ENCODE data around the gene RNF212B.
"Not testable (repeated sequence)": the region's sequence is repeated elsewhere in the genome, so short reads cannot be mapped to it uniquely, and the experiment has no call there.

Gene RNF212B

GRCh38 chr14:23243066-23243465 is 5.3 kb downstream of the RNF212B start:
- DNase-seq, result no peak

GRCh38 chr14:23245282-23245681 is 7.5 kb downstream of the RNF212B start:
- DNase-seq, result no peak

GRCh38 chr14:23248601-23249000 is 10.9 kb downstream of the RNF212B start:
- no peak for DNase-seq

- DNase-seq, result no peak
Observed at GRCh38 chr14:23249824-23250223, 12.1 kb downstream of the RNF212B start.

GRCh38 chr14:23252006-23252405 is 14.3 kb downstream of the RNF212B start:
- no peak for DNase-seq

GRCh38 chr14:23252420-23253333 is 14.9 kb downstream of the RNF212B start:
- DNase-seq, result no peak

- DNase-seq, result no peak
Observed at GRCh38 chr14:23258256-23258655, 20.5 kb downstream of the RNF212B start.

GRCh38 chr14:23259426-23259825 is 21.7 kb downstream of the RNF212B start:
- no peak for DNase-seq

- not testable (repeated sequence) for DNase-seq
Observed at GRCh38 chr14:23260849-23261248, 23.1 kb downstream of the RNF212B start.

GRCh38 chr14:23269193-23269592 is 31.5 kb downstream of the RNF212B start:
- no peak for DNase-seq

GRCh38 chr14:23275412-23275811 is 37.7 kb downstream of the RNF212B start:
- no peak for DNase-seq

GRCh38 chr14:23277189-23277588 is 39.5 kb downstream of the RNF212B start:
- DNase-seq, result no peak

- not testable (repeated sequence) for DNase-seq
Observed at GRCh38 chr14:23277928-23278327, 40.2 kb downstream of the RNF212B start.

GRCh38 chr14:23281247-23281646 is 43.5 kb downstream of the RNF212B start:
- no peak for DNase-seq

GRCh38 chr14:23284654-23285529 is 47.2 kb downstream of the RNF212B start:
- no peak for DNase-seq

GRCh38 chr14:23285530-23286019 is 47.8 kb downstream of the RNF212B start:
- no peak for DNase-seq

GRCh38 chr14:23286020-23286901 is 48.5 kb downstream of the RNF212B start, which contains the start of gene HOMEZ:
Gene HOMEZ, minus strand, starts transcription at chr14:23286132. Its CDS starts 180 bp downstream, at chr14:23285952.
- peak; percentile 96 for DNase-seq

GRCh38 chr14:23286902-23287479 is 49.3 kb downstream of the RNF212B start:
- no peak for DNase-seq

- peak; percentile 33 for DNase-seq
Observed at GRCh38 chr14:23294734-23295561, 57.2 kb downstream of the RNF212B start.

- no peak for DNase-seq
Observed at GRCh38 chr14:23296012-23296777, 58.5 kb downstream of the RNF212B start.
